ENCODE measurements around the gene ZIC5.

DNA sequence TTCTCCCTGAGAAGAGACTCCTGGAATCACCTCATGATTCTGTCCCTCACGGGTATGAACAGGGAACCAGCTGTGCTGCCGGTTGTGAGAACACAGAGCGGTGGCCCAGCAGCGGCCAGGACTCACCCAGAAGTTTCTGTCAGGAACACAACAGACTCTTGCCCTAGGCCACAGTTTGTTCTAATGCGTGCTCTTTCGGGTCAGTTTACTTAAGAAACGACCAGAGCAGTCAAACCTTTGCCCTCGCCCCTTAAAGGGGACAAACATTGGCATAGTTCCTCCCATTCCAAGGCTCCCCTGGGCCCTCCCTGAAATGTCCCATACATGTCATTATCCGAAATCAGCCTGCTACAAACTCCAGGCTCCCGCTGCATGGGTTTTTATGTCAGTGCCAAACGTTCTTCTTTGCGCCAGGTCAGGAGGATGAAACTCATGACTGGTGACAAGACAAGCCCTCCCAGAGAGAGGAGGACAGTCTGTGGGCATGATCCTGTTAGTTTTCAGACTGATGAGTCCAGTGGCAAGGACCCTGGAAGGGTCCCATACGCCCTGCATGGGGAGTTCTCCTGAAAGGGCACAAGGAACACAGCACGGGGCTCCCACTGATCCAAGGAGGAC is 18.3 kb downstream of the ZIC5 start:
- TF ChIP-seq YY1 (IDR thresholded peaks at IDR 0.05; ENCODE audit: insufficient read depth, insufficient read length) (no peak), ZNF274 (IDR thresholded peaks at IDR 0.05; ENCODE audit: low read depth, low read length) (no peak)
